Measurements from ENCODE around the gene NUB1.

- TF ChIP-seq PKNOX1 (IDR thresholded peaks at IDR 0.05) (no peak), SUZ12 (IDR thresholded peaks at IDR 0.05) (no peak), NFRKB (IDR thresholded peaks at IDR 0.05) (no peak), FOXK2 (IDR thresholded peaks at IDR 0.05) (no peak), ARNT (IDR thresholded peaks at IDR 0.05) (no peak), BHLHE40 (IDR thresholded peaks at IDR 0.05; ENCODE audit: borderline replicate concordance) (no peak), FOXA1 (IDR thresholded peaks at IDR 0.05) (no peak), SP1 (IDR thresholded peaks at IDR 0.05) (no peak), LEF1 (IDR thresholded peaks at IDR 0.05; ENCODE audit: borderline replicate concordance) (no peak)
These were observed 33.1 kb downstream of the NUB1 start for GRCh38 chr7:151374726-151375125.

Measured in HEK293T (cell line).